Lung (tissue), 12 donors: ENCODE measurements around the gene RBKS. TPM values are rescaled to one million over a fixed set of nuclear protein-coding genes. Genes with fewer than 3 reads are reported as not detected.
A peak's percentile ranks its signal among the peaks of the same experiment; 100 is the strongest.

Source experiments
- ATAC-seq: fragments of 200-7000 bp; cut with Tn5 transposase; one replicate; pipeline ENCODE4 v1.9.1; 2020; ENCODE audit warnings: moderate number of reproducible peaks; ENCODE audit not compliant: insufficient read depth, low FRiP score
- DNase-seq, 3 donors: peaks; one replicate each; pipeline ENCODE4 v3.0.0-alpha.2; 2013 to 2017
- H3K27ac ChIP-seq, 2 donors: one replicate each; pipeline ENCODE4 v1.5.1; 2013; ENCODE audit warnings: mild to moderate bottlenecking in 2 of 2, moderate library complexity in 2 of 2, control low read depth in 1 of 2, inconsistent platforms in 1 of 2, low read depth in 1 of 2, low read length in 1 of 2
- H3K27me3 ChIP-seq, 3 donors: one replicate each; pipeline ENCODE4 v1.5.1; 2013; ENCODE audit warnings: low read length in 2 of 3; ENCODE audit not compliant: control insufficient read depth in 3 of 3, insufficient read depth in 3 of 3
- H3K36me3 ChIP-seq, 4 donors: one replicate each; pipeline ENCODE4 v1.5.1; 2013; ENCODE audit warnings: low read length in 4 of 4, mild to moderate bottlenecking in 1 of 4, moderate library complexity in 1 of 4; ENCODE audit not compliant: control insufficient read depth in 4 of 4, insufficient read depth in 4 of 4
- H3K4me1 ChIP-seq, 5 donors: one replicate each; pipeline ENCODE4 v1.5.1; 2013; ENCODE audit warnings: low read length in 5 of 5, mild to moderate bottlenecking in 2 of 5, moderate library complexity in 1 of 5; ENCODE audit not compliant: control insufficient read depth in 5 of 5, insufficient read depth in 5 of 5
- H3K4me3 ChIP-seq: one replicate; pipeline ENCODE4 v1.5.1; 2013; ENCODE audit warnings: mild to moderate bottlenecking, control low read depth, moderate library complexity
- H3K9ac ChIP-seq, 2 donors: one replicate each; pipeline ENCODE4 v1.5.1; 2013; ENCODE audit warnings: low read length in 2 of 2, control low read depth in 1 of 2; ENCODE audit not compliant: insufficient read depth in 1 of 2
- H3K9me3 ChIP-seq, 4 donors: one replicate each; pipeline ENCODE4 v1.5.1; 2013; ENCODE audit warnings: low read length in 3 of 4, mild to moderate bottlenecking in 1 of 4, moderate library complexity in 1 of 4; ENCODE audit not compliant: control insufficient read depth in 4 of 4, insufficient read depth in 3 of 4
- CTCF ChIP-seq: IDR thresholded peaks from 2 replicates; pipeline ENCODE4 v1.5.1; 2012; ENCODE audit warnings: mild to moderate bottlenecking; ENCODE audit errors: control extremely low read depth, extremely low read depth
- WGBS, 2 donors: extraction: QIAGEN DNeasy Blood & Tissue Kit; methylation state at CpG; one replicate each; pipeline ENCODE4 v1.1.7; 2013; 5-methylcytosine and 5-hydroxymethylcytosine counted together
- polyA plus RNA-seq, 2 donors: library from polyadenylated mRNA; stranded (reverse); fragments of 200-250 nt; gene quantifications; one replicate each; pipeline ENCODE4 v1.2.1, GENCODE V29; 2013
- total RNA-seq, 2 donors: library from RNA; depleted of rRNA in 1 of 2; stranded (reverse); fragments of >200 nt in 1 of 2; gene quantifications; one replicate each; pipeline ENCODE4 v1.2.1, GENCODE V29; 2014 to 2021
- donor health status: control.
- donor health status: control.
- donor health status: Bipolar disorder and iron deficiency.
- donor health status: healthy.
- donor health status: DM: yes; HTN: yes; CAD: no.

RBKS gene
- total and polyA plus RNA-seq, 4 donors: 3.9 to 5.1 (median 4.9) TPM

GRCh38 chr2:27897717-27898116 is 7.5 kb upstream of the RBKS start:
- Histone ChIP-seq H3K4me1 (no peaks in the 10 kb centered on the region), H3K9ac (no peak overlapping the region), H3K27ac (no peak overlapping the region), H3K9me3 (no peaks in the 10 kb centered on the region), H3K4me3 (no peak overlapping the region), H3K27me3 (no peaks in the 10 kb centered on the region), H3K36me3 (peaks cover 2 to 14% (median 9%) of the 10 kb centered on the region in 4 donors)
- TF ChIP-seq CTCF: no peak
- DNase-seq (no peak), ATAC-seq (no peak)

DNA sequence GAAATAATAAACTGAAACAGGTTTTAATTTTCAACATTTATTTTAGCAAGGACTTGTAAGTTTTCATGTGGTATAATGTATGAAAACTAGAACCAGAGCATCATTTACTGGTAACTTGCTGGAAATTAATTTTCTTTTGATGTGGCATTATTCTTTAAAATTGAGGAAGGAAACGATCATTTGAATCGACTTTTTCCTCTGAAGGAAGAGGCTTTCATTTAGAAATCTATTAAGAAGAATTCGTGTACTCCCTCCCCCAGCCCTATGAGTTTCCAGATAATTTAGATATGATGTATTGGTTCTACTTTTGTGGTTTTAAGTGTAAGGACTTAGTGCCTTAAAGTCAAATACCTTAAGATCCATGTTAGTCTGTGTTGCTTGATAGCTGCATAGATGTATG is 2.8 kb upstream of the RBKS start:
- H3K27ac ChIP-seq: no peak overlapping the region
- 15 to 42% methylated on average over 3 of the region's 3 CpGs for WGBS, 2 donors
- no peak overlapping the region for H3K9ac ChIP-seq
- DNase-seq: no peak
- no peak overlapping the region for H3K4me3 ChIP-seq
- no peak for ATAC-seq
- no peaks in the 10 kb centered on the region for H3K27me3 ChIP-seq
- peaks cover 0 to 15% (median 0%) of the 10 kb centered on the region in 5 donors for H3K4me1 ChIP-seq
- no peaks in the 10 kb centered on the region for H3K9me3 ChIP-seq
- peaks cover under 1 to 11% (median 6%) of the 10 kb centered on the region in 4 donors for H3K36me3 ChIP-seq
- TF ChIP-seq CTCF: no peak

- peak overlapping the region; percentile 60 to 81 for H3K27ac ChIP-seq
- DNase-seq (no peak), ATAC-seq (no peak)
- H3K9ac ChIP-seq: no peak overlapping the region
- no peaks in the 10 kb centered on the region for H3K27me3 ChIP-seq
- no peak overlapping the region for H3K4me3 ChIP-seq
- peaks cover 0 to 15% (median 0%) of the 10 kb centered on the region in 5 donors for H3K4me1 ChIP-seq
- H3K36me3 ChIP-seq: peaks cover 0 to 8% (median 5%) of the 10 kb centered on the region in 4 donors
- H3K9me3 ChIP-seq: no peaks in the 10 kb centered on the region
- 91 to 92% methylated on average over 5 of the region's 5 CpGs for whole genome bisulfite sequencing, 2 donors
- TF ChIP-seq CTCF: no peak
Observed at GRCh38 chr2:27891673-27892105, 1.5 kb upstream of the RBKS start.
